Osteocyte (in vitro differentiated cells): ENCODE measurements around the gene PCED1B. TPM values are rescaled to one million over a fixed set of nuclear protein-coding genes. Genes with fewer than 3 reads are reported as not detected.

ENCODE experiments used
- DNase-seq: peaks from one replicate; pipeline ENCODE4 v3.0.0; 2021; ENCODE audit warnings: mixed read lengths; ENCODE audit not compliant: unreplicated experiment; ENCODE audit errors: extremely low spot score
- H3K27ac Mint-ChIP-seq: one replicate; pipeline ENCODE4 v1.8.0; 2021; ENCODE audit warnings: mild to moderate bottlenecking, mixed read lengths; ENCODE audit not compliant: unreplicated experiment
- H3K27me3 Mint-ChIP-seq: one replicate; pipeline ENCODE4 v1.8.0; 2021; ENCODE audit warnings: mixed read lengths; ENCODE audit not compliant: unreplicated experiment
- H3K36me3 Mint-ChIP-seq: one replicate; pipeline ENCODE4 v1.8.0; 2021; ENCODE audit warnings: mixed read lengths; ENCODE audit not compliant: unreplicated experiment
- H3K4me1 Mint-ChIP-seq: one replicate; pipeline ENCODE4 v1.8.0; 2021; ENCODE audit warnings: mixed read lengths; ENCODE audit not compliant: unreplicated experiment
- H3K4me3 Mint-ChIP-seq: one replicate; pipeline ENCODE4 v1.8.0; 2021; ENCODE audit warnings: mild to moderate bottlenecking, moderate library complexity, mixed read lengths; ENCODE audit not compliant: unreplicated experiment
- H3K9me3 Mint-ChIP-seq: one replicate; pipeline ENCODE4 v1.8.0; 2021; ENCODE audit warnings: mixed read lengths; ENCODE audit not compliant: unreplicated experiment
- CTCF ChIP-seq: fragments of 200-600 bp; sonication (generic); IDR thresholded peaks from 2 replicates; pipeline ENCODE4 v1.5.0; 2021; ENCODE audit warnings: antibody characterized with exemption, mild to moderate bottlenecking, moderate library complexity
- total RNA-seq: library from RNA; stranded (reverse); gene quantifications from 2 replicates; pipeline ENCODE4 v1.2.1, GENCODE V29; 2021

Gene PCED1B
- total RNA-seq, 1 donor from 2014 or later = 1.6 TPM

GRCh38 chr12:47094804-47095203 lies 15.4 kb downstream of the PCED1B start:
- peaks cover 7% of the 10 kb centered on the region for H3K9me3 Mint-ChIP-seq
- H3K4me1 Mint-ChIP-seq = peaks cover 33% of the 10 kb centered on the region

GRCh38 chr12:47095446-47096236 lies 16.2 kb downstream of the PCED1B start:
- peak overlapping the region; percentile 12 for H3K27ac Mint-ChIP-seq

More at GRCh38 chr12:47094804-47095203, 15.4 kb downstream of the PCED1B start:
- no peaks in the 10 kb centered on the region for H3K36me3 Mint-ChIP-seq
- no peak overlapping the region for H3K4me3 Mint-ChIP-seq
- H3K27me3 Mint-ChIP-seq = no peaks in the 10 kb centered on the region
- DNase-seq = no peak
- no peak for TF ChIP-seq CTCF
- H3K27ac Mint-ChIP-seq = no peak overlapping the region

GRCh38 chr12:47097276-47097896 lies 18.0 kb downstream of the PCED1B start:
- Mint-ChIP-seq H3K27ac (peak overlapping the region; percentile 50), H3K4me1 (peaks cover 42% of the 10 kb centered on the region), H3K36me3 (no peaks in the 10 kb centered on the region), H3K9me3 (no peaks in the 10 kb centered on the region), H3K4me3 (no peak overlapping the region), H3K27me3 (no peaks in the 10 kb centered on the region)
- TF ChIP-seq CTCF = no peak
- DNase-seq = no peak

More at GRCh38 chr12:47095446-47096236, 16.2 kb downstream of the PCED1B start:
- H3K36me3 Mint-ChIP-seq = no peaks in the 10 kb centered on the region
- H3K4me3 Mint-ChIP-seq = no peak overlapping the region
- no peaks in the 10 kb centered on the region for H3K27me3 Mint-ChIP-seq
- peaks cover 4% of the 10 kb centered on the region for H3K9me3 Mint-ChIP-seq
- peaks cover 41% of the 10 kb centered on the region for H3K4me1 Mint-ChIP-seq
- DNase-seq = no peak
- no peak for TF ChIP-seq CTCF

GRCh38 chr12:47098099-47098498 lies 18.7 kb downstream of the PCED1B start:
- Mint-ChIP-seq H3K4me1 (peaks cover 42% of the 10 kb centered on the region), H3K27me3 (no peaks in the 10 kb centered on the region), H3K4me3 (no peak overlapping the region), H3K36me3 (no peaks in the 10 kb centered on the region), H3K27ac (no peak overlapping the region), H3K9me3 (no peaks in the 10 kb centered on the region)
- no peak for TF ChIP-seq CTCF
- no peak for DNase-seq

GRCh38 chr12:47099610-47100009 lies 20.2 kb downstream of the PCED1B start:
- H3K4me3 Mint-ChIP-seq = no peak overlapping the region
- no peak overlapping the region for H3K27ac Mint-ChIP-seq
- TF ChIP-seq CTCF = no peak
- peaks cover 41% of the 10 kb centered on the region for H3K4me1 Mint-ChIP-seq
- no peak for DNase-seq
- H3K9me3 Mint-ChIP-seq = no peaks in the 10 kb centered on the region
- H3K36me3 Mint-ChIP-seq = no peaks in the 10 kb centered on the region
- no peaks in the 10 kb centered on the region for H3K27me3 Mint-ChIP-seq
